ENCODE data around the gene LSM2. TPM values are rescaled to one million over a fixed set of nuclear protein-coding genes. Genes with fewer than 3 reads are reported as not detected.

Gene LSM2
- total and polyA plus RNA-seq, 2 experiments from 2014 or later: 51.9 to 57.9 TPM

DNA sequence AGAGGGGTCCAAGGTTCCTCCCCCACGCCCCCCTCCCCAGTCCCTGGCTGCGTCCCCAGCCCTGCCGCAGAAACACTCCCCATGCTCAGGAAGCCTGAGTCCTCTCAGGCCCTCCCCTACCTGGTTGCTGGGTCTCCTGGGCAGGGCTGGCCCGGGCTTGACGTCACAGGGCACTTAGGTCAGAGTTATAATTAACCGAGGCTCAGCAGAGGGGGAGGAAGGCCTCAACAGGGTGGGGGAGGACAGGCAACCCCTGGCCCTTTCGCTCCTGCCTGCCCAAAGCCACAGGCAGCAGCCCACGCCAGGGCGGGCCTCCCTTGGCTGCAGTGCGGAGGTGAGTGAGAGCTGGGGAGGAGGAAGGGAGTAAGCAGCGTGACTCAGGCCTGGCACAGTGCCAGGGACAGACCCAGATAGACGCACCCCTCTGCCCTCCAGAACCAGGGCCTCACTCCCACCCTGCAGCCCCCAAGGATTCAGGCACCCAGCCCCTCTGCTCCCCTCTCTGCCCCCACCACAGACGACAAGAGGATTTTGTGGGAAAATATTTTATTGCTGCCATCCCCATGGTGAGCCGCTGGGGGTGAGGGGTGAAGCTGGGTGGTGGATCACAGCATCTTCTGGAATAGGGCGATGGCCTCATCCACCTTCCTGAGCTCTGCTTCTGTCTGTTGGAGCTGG, 29.6 kb downstream of the LSM2 start, which contains the start of gene VWA7:
VWA7 (minus strand) TSS at position 340 of the 678 bp plus-strand sequence. CDS start 549 bp downstream, outside the sequence.
- DNase-seq (ENCODE audit: low spot score): peak; percentile 94

GRCh38 chr6:31776485-31776988, 30.2 kb downstream of the LSM2 start:
- peaks cover 27% of the 10 kb centered on the region for H3K4me1 ChIP-seq (ENCODE audit: insufficient read depth)
- no peak overlapping the region for H3K4me3 ChIP-seq
- H3K79me2 ChIP-seq: no peaks in the 10 kb centered on the region
- H3K27me3 ChIP-seq: no peaks in the 10 kb centered on the region
- H3K9me2 ChIP-seq (replicated peaks; ENCODE audit: insufficient read depth): no peaks in the 10 kb centered on the region
- peak overlapping the region; percentile 62 for H3K4me2 ChIP-seq
- H3K9me3 ChIP-seq (ENCODE audit: low read depth): no peaks in the 10 kb centered on the region
- peak overlapping the region; percentile 93 for H3K27ac ChIP-seq
- 60% methylated on average over 11 of the region's 14 CpGs for whole genome bisulfite sequencing (ENCODE audit: low lambda C conversion rate, missing lambda C conversion rate)
- H3K36me3 ChIP-seq (replicated peaks; ENCODE audit: insufficient read depth, low read depth): no peaks in the 10 kb centered on the region
- no peak overlapping the region for H2AFZ ChIP-seq
- no peaks in the 10 kb centered on the region for H4K20me1 ChIP-seq (ENCODE audit: insufficient read depth, poor library complexity, severe bottlenecking)
- no peak for DNase-seq (ENCODE audit: low spot score)
- TF ChIP-seq, protein P1, sequence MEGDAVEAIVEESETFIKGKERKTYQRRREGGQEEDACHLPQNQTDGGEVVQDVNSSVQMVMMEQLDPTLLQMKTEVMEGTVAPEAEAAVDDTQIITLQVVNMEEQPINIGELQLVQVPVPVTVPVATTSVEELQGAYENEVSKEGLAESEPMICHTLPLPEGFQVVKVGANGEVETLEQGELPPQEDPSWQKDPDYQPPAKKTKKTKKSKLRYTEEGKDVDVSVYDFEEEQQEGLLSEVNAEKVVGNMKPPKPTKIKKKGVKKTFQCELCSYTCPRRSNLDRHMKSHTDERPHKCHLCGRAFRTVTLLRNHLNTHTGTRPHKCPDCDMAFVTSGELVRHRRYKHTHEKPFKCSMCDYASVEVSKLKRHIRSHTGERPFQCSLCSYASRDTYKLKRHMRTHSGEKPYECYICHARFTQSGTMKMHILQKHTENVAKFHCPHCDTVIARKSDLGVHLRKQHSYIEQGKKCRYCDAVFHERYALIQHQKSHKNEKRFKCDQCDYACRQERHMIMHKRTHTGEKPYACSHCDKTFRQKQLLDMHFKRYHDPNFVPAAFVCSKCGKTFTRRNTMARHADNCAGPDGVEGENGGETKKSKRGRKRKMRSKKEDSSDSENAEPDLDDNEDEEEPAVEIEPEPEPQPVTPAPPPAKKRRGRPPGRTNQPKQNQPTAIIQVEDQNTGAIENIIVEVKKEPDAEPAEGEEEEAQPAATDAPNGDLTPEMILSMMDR (IDR thresholded peaks at IDR 0.05; ENCODE audit: poor library complexity): no peak
- no peak for TF ChIP-seq EZH2 (IDR thresholded peaks at IDR 0.05; ENCODE audit: borderline replicate concordance)
- no peak for TF ChIP-seq EZH2phosphoT487 (IDR thresholded peaks at IDR 0.05; ENCODE audit: low read depth, severe bottlenecking, unreplicated experiment)

More for the DNA sequence above, 29.6 kb downstream of the LSM2 start, which contains the start of gene VWA7:
- Histone ChIP-seq H3K9me2 (replicated peaks; ENCODE audit: insufficient read depth) (no peaks in the 10 kb centered on the region), H3K4me1 (ENCODE audit: insufficient read depth) (peaks cover 27% of the 10 kb centered on the region), H3K4me2 (peak within 1 kb of the TSS; percentile 62), H3K4me3 (no peak within 1 kb of the TSS), H3K27ac (peak within 1 kb of the TSS; percentile 93), H2AFZ (no peak within 1 kb of the TSS), H3K9me3 (ENCODE audit: low read depth) (no peaks in the 10 kb centered on the region), H3K27me3 (no peaks in the 10 kb centered on the region), H3K79me2 (no peaks in the 10 kb centered on the region), H3K36me3 (replicated peaks; ENCODE audit: insufficient read depth, low read depth) (no peaks in the 10 kb centered on the region), H4K20me1 (ENCODE audit: insufficient read depth, poor library complexity, severe bottlenecking) (no peaks in the 10 kb centered on the region)
- TF ChIP-seq EZH2phosphoT487 (IDR thresholded peaks at IDR 0.05; ENCODE audit: low read depth, severe bottlenecking, unreplicated experiment): no peak
- TF ChIP-seq, protein P1 (IDR thresholded peaks at IDR 0.05; ENCODE audit: poor library complexity): no peak
- no peak for TF ChIP-seq EZH2 (IDR thresholded peaks at IDR 0.05; ENCODE audit: borderline replicate concordance)
- WGBS (ENCODE audit: low lambda C conversion rate, missing lambda C conversion rate): 18% methylated on average over 11 of the region's 15 CpGs

DNA sequence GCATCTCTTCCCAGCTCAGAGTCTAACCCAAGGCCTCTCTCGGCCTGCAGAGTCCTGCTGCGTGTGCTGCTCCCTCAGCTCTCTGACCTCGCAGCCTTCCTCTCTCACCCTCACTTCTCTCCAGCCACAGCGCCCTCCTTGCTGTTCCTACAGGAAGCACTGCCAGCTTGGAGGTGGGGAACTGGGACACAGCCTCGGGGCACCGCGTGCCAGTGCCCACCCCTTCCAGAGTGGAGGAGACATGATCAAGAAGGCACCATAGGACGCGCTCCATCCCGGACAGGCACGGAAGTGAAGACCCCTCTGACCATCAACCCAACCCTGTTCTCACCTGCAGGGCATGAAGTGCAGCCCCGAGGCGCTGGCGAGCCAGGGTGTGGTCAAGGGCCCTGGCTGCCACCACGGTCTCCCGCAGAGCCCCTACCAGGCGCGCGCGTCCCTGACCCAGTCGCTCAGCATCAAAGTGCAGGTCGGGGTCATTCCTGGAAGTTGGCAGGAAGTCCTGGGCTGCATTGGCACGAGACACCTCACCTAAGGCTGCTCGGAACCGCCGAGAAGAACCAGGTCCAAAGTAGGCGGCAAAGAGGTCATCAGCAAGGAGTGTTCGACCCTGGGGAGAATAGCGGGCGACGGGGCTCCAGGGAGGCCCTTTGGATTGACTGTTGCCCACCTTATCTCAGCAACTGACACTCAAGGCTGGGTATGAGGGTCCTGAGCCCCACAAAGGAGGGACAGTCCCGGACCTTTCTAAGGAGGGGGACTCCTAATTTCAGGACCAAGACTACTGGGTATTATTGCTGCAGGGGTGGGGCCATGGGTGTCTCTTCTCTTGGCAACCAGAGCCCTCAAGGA, 30.9 kb downstream of the LSM2 start:
- Histone ChIP-seq H3K4me1 (ENCODE audit: insufficient read depth) (peaks cover 27% of the 10 kb centered on the region), H3K9me3 (ENCODE audit: low read depth) (no peaks in the 10 kb centered on the region), H3K27me3 (no peaks in the 10 kb centered on the region), H3K4me3 (no peak overlapping the region), H3K9me2 (replicated peaks; ENCODE audit: insufficient read depth) (no peaks in the 10 kb centered on the region), H2AFZ (no peak overlapping the region), H3K4me2 (peak overlapping the region; percentile 62), H4K20me1 (ENCODE audit: insufficient read depth, poor library complexity, severe bottlenecking) (no peaks in the 10 kb centered on the region), H3K79me2 (no peaks in the 10 kb centered on the region), H3K36me3 (replicated peaks; ENCODE audit: insufficient read depth, low read depth) (no peaks in the 10 kb centered on the region), H3K27ac (peak overlapping the region; percentile 93)
- DNase-seq (ENCODE audit: low spot score): peak; percentile 5
- WGBS (ENCODE audit: low lambda C conversion rate, missing lambda C conversion rate): 97% methylated on average over 32 of the region's 32 CpGs
- TF ChIP-seq, protein P1 (IDR thresholded peaks at IDR 0.05; ENCODE audit: poor library complexity): no peak
- TF ChIP-seq EZH2phosphoT487 (IDR thresholded peaks at IDR 0.05; ENCODE audit: low read depth, severe bottlenecking, unreplicated experiment): no peak
- no peak for TF ChIP-seq EZH2 (IDR thresholded peaks at IDR 0.05; ENCODE audit: borderline replicate concordance)

All from hepatocyte (in vitro differentiated cells).